Measurements from ENCODE around the gene ADCY3.

Gene ADCY3

DNA sequence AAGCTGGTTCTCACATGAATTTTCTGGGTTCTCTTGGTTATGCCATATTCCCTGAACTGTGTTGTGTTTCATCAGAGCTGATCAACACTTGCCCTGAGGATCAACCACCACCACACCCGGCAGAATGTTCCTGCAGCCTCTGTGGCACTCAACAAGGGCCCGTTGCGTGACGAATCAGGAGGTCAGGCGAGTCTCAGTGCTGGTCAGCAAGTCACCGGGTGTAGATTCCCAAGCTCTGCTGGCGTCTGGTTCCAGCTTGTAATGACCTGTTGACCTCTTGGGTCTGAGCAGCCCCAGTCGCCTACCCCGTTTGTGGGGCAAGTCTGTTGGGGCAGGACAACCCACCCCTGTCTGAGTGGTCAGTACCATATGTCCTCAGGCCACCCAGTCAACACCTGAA is 46.0 kb downstream of the ADCY3 start:
- no peak for ATAC-seq
- TF ChIP-seq OSR1 (CRISPR knock-in tag; IDR thresholded peaks at IDR 0.05) (no peak), ZFP3 (CRISPR knock-in tag; IDR thresholded peaks at IDR 0.05) (no peak), ZNF565 (CRISPR knock-in tag; conservative IDR thresholded peaks at IDR 0.05; ENCODE audit: low read depth) (no peak), ESRRG (CRISPR knock-in tag; IDR thresholded peaks at IDR 0.05) (no peak), BACH2 (CRISPR knock-in tag; IDR thresholded peaks at IDR 0.05; ENCODE audit: borderline replicate concordance) (no peak), TOX (CRISPR knock-in tag; IDR thresholded peaks at IDR 0.05; ENCODE audit: borderline replicate concordance) (no peak), CSDC2 (CRISPR knock-in tag; IDR thresholded peaks at IDR 0.05) (no peak), TCF4 (CRISPR knock-in tag; IDR thresholded peaks at IDR 0.05; ENCODE audit: borderline replicate concordance) (no peak), PPARA (CRISPR knock-in tag; IDR thresholded peaks at IDR 0.05; ENCODE audit: borderline replicate concordance) (no peak)
- TF ChIP-seq, protein P1, sequence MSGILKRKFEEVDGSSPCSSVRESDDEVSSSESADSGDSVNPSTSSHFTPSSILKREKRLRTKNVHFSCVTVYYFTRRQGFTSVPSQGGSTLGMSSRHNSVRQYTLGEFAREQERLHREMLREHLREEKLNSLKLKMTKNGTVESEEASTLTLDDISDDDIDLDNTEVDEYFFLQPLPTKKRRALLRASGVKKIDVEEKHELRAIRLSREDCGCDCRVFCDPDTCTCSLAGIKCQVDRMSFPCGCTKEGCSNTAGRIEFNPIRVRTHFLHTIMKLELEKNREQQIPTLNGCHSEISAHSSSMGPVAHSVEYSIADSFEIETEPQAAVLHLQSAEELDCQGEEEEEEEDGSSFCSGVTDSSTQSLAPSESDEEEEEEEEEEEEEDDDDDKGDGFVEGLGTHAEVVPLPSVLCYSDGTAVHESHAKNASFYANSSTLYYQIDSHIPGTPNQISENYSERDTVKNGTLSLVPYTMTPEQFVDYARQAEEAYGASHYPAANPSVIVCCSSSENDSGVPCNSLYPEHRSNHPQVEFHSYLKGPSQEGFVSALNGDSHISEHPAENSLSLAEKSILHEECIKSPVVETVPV (CRISPR knock-in tag; IDR thresholded peaks at IDR 0.05), result no peak
- TF ChIP-seq, protein P2, sequence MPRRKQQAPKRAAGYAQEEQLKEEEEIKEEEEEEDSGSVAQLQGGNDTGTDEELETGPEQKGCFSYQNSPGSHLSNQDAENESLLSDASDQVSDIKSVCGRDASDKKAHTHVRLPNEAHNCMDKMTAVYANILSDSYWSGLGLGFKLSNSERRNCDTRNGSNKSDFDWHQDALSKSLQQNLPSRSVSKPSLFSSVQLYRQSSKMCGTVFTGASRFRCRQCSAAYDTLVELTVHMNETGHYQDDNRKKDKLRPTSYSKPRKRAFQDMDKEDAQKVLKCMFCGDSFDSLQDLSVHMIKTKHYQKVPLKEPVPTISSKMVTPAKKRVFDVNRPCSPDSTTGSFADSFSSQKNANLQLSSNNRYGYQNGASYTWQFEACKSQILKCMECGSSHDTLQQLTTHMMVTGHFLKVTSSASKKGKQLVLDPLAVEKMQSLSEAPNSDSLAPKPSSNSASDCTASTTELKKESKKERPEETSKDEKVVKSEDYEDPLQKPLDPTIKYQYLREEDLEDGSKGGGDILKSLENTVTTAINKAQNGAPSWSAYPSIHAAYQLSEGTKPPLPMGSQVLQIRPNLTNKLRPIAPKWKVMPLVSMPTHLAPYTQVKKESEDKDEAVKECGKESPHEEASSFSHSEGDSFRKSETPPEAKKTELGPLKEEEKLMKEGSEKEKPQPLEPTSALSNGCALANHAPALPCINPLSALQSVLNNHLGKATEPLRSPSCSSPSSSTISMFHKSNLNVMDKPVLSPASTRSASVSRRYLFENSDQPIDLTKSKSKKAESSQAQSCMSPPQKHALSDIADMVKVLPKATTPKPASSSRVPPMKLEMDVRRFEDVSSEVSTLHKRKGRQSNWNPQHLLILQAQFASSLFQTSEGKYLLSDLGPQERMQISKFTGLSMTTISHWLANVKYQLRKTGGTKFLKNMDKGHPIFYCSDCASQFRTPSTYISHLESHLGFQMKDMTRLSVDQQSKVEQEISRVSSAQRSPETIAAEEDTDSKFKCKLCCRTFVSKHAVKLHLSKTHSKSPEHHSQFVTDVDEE (CRISPR knock-in tag; IDR thresholded peaks at IDR 0.05), result no peak
- TF ChIP-seq, protein P3, sequence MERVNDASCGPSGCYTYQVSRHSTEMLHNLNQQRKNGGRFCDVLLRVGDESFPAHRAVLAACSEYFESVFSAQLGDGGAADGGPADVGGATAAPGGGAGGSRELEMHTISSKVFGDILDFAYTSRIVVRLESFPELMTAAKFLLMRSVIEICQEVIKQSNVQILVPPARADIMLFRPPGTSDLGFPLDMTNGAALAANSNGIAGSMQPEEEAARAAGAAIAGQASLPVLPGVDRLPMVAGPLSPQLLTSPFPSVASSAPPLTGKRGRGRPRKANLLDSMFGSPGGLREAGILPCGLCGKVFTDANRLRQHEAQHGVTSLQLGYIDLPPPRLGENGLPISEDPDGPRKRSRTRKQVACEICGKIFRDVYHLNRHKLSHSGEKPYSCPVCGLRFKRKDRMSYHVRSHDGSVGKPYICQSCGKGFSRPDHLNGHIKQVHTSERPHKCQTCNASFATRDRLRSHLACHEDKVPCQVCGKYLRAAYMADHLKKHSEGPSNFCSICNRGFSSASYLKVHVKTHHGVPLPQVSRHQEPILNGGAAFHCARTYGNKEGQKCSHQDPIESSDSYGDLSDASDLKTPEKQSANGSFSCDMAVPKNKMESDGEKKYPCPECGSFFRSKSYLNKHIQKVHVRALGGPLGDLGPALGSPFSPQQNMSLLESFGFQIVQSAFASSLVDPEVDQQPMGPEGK (CRISPR knock-in tag; IDR thresholded peaks at IDR 0.05; ENCODE audit: borderline replicate concordance), result no peak

DNA sequence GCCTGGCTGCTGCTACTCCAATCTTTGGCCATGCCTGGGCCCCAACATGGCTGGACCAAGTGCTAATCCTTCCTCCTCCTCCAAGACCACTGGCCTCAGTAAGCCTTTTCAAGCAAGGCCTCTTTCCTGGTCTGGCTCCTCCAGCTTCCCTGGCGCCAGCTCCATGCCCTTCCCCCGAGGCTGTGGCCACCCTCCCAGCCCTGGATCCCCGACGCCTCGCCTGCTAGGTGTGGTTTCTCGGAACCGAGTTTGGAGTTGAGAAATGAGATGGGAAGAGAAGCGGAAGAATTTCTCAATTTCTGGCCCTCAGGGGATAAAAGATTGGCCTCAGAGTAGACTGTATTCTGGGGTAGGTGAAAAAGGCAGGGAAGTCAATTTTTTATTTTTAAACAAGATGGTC is 46.4 kb downstream of the ADCY3 start:
- no peak for ATAC-seq
- no peak for TF ChIP-seq GLIS3 (CRISPR knock-in tag; IDR thresholded peaks at IDR 0.05)
- TF ChIP-seq, protein P1 (CRISPR knock-in tag; IDR thresholded peaks at IDR 0.05), result no peak
- no peak for TF ChIP-seq ZFP30 (CRISPR knock-in tag; IDR thresholded peaks at IDR 0.05)
- TF ChIP-seq, protein P4, sequence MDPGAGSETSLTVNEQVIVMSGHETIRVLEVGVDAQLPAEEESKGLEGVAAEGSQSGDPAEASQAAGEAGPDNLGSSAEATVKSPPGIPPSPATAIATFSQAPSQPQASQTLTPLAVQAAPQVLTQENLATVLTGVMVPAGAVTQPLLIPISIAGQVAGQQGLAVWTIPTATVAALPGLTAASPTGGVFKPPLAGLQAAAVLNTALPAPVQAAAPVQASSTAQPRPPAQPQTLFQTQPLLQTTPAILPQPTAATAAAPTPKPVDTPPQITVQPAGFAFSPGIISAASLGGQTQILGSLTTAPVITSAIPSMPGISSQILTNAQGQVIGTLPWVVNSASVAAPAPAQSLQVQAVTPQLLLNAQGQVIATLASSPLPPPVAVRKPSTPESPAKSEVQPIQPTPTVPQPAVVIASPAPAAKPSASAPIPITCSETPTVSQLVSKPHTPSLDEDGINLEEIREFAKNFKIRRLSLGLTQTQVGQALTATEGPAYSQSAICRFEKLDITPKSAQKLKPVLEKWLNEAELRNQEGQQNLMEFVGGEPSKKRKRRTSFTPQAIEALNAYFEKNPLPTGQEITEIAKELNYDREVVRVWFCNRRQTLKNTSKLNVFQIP (CRISPR knock-in tag; IDR thresholded peaks at IDR 0.05; ENCODE audit: borderline replicate concordance, low read depth), result no peak
- TF ChIP-seq, protein P2 (CRISPR knock-in tag; IDR thresholded peaks at IDR 0.05), result no peak
- no peak for TF ChIP-seq PPARA (CRISPR knock-in tag; IDR thresholded peaks at IDR 0.05; ENCODE audit: borderline replicate concordance)
- TF ChIP-seq, protein P3 (CRISPR knock-in tag; IDR thresholded peaks at IDR 0.05; ENCODE audit: borderline replicate concordance), result no peak
- TF ChIP-seq, protein P5, sequence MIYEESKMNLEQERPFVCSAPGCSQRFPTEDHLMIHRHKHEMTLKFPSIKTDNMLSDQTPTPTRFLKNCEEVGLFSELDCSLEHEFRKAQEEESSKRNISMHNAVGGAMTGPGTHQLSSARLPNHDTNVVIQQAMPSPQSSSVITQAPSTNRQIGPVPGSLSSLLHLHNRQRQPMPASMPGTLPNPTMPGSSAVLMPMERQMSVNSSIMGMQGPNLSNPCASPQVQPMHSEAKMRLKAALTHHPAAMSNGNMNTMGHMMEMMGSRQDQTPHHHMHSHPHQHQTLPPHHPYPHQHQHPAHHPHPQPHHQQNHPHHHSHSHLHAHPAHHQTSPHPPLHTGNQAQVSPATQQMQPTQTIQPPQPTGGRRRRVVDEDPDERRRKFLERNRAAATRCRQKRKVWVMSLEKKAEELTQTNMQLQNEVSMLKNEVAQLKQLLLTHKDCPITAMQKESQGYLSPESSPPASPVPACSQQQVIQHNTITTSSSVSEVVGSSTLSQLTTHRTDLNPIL (CRISPR knock-in tag; IDR thresholded peaks at IDR 0.05; ENCODE audit: low read depth), result no peak
- TF ChIP-seq BACH2 (CRISPR knock-in tag; IDR thresholded peaks at IDR 0.05; ENCODE audit: borderline replicate concordance), result no peak
- no peak for TF ChIP-seq TOX (CRISPR knock-in tag; IDR thresholded peaks at IDR 0.05; ENCODE audit: borderline replicate concordance)
- no peak for TF ChIP-seq ISL1 (CRISPR knock-in tag; IDR thresholded peaks at IDR 0.05)

Data from SK-N-SH treated with all-trans-retinoic acid at 6 μM for 48 hours (cell line).